HG03378 (cell line): ENCODE data around the gene SYNPO.

Source experiments
- ATAC-seq: cut with Tn5 transposase; IDR thresholded peaks from one replicate; pipeline ENCODE4 v1.9.1; 2021; ENCODE audit warnings: mild to moderate bottlenecking, moderate library complexity; ENCODE audit not compliant: unreplicated experiment

The SYNPO gene

GRCh38 chr5:150624334-150625163 lies 15.9 kb upstream of the SYNPO start:
- no peak for ATAC-seq

- no peak for ATAC-seq
These were observed 15.3 kb upstream of the SYNPO start for GRCh38 chr5:150625164-150625535.

- ATAC-seq, result peak; percentile 72
These were observed 14.4 kb upstream of the SYNPO start for GRCh38 chr5:150625831-150626746.

GRCh38 chr5:150626853-150627276 lies 13.6 kb upstream of the SYNPO start:
- ATAC-seq, result no peak

GRCh38 chr5:150627731-150628545 lies 12.5 kb upstream of the SYNPO start:
- no peak for ATAC-seq

GRCh38 chr5:150628936-150629485 lies 11.4 kb upstream of the SYNPO start:
- ATAC-seq, result no peak

- no peak for ATAC-seq
These were observed 10.4 kb upstream of the SYNPO start for GRCh38 chr5:150630016-150630415.

- ATAC-seq, result no peak
These were observed 9.8 kb upstream of the SYNPO start for GRCh38 chr5:150630461-150631325.

GRCh38 chr5:150631326-150631701 lies 9.1 kb upstream of the SYNPO start:
- no peak for ATAC-seq

- no peak for ATAC-seq
These were observed 7.9 kb upstream of the SYNPO start for GRCh38 chr5:150632305-150633160.

- ATAC-seq, result no peak
These were observed 7.0 kb upstream of the SYNPO start for GRCh38 chr5:150633429-150633828.

GRCh38 chr5:150636391-150637244 lies 3.8 kb upstream of the SYNPO start:
- ATAC-seq, result no peak

GRCh38 chr5:150637245-150638052 lies 3.0 kb upstream of the SYNPO start:
- no peak for ATAC-seq

GRCh38 chr5:150638053-150638444 lies 2.4 kb upstream of the SYNPO start:
- no peak for ATAC-seq

- ATAC-seq, result no peak
These were observed 1.7 kb upstream of the SYNPO start for GRCh38 chr5:150638488-150639376.

- ATAC-seq, result no peak
These were observed 1.1 kb upstream of the SYNPO start for GRCh38 chr5:150639377-150639692.
